KMS-11 (cell line): ENCODE results near the gene CNNM3.

ENCODE experiments used
- H2AFZ ChIP-seq: fragments of 200-600 bp; sonication (generic); 2 replicates; pipeline ENCODE4 v1.6.1; 2016; ENCODE audit warnings: antibody characterized with exemption, mixed run types, low read depth
- H3K27ac ChIP-seq: fragments of 200-600 bp; sonication (generic); 2 replicates; pipeline ENCODE4 v1.6.1; 2016; ENCODE audit warnings: mild to moderate bottlenecking, mixed run types
- H3K27me3 ChIP-seq: fragments of 200-600 bp; sonication (generic); 2 replicates; pipeline ENCODE4 v1.6.1; 2017; ENCODE audit warnings: mild to moderate bottlenecking, low read depth, mixed run types, moderate library complexity; ENCODE audit not compliant: insufficient read depth
- H3K36me3 ChIP-seq: fragments of 200-600 bp; sonication (generic); 2 replicates; pipeline ENCODE4 v1.6.1; 2017; ENCODE audit warnings: mild to moderate bottlenecking, mixed run types; ENCODE audit not compliant: insufficient read depth
- H3K4me1 ChIP-seq: fragments of 200-600 bp; sonication (generic); 2 replicates; pipeline ENCODE4 v1.6.1; 2016; ENCODE audit warnings: mild to moderate bottlenecking, low read depth, mixed run types; ENCODE audit not compliant: poor library complexity, severe bottlenecking
- H3K4me2 ChIP-seq: fragments of 200-600 bp; sonication (generic); 2 replicates; pipeline ENCODE4 v1.7.0; 2016; ENCODE audit warnings: mild to moderate bottlenecking, mixed run types
- H3K4me3 ChIP-seq: fragments of 200-600 bp; sonication (generic); IDR thresholded peaks from 2 replicates; pipeline ENCODE4 v1.6.1; 2017; ENCODE audit warnings: low read depth, low read length, mixed read lengths; ENCODE audit not compliant: insufficient read depth
- H3K79me2 ChIP-seq: fragments of 200-600 bp; sonication (generic); 2 replicates; pipeline ENCODE4 v1.6.1; 2016; ENCODE audit warnings: low read depth, mixed run types; ENCODE audit not compliant: insufficient read depth
- H3K9ac ChIP-seq: fragments of 200-600 bp; sonication (generic); 2 replicates; pipeline ENCODE4 v1.6.1; 2016; ENCODE audit warnings: mild to moderate bottlenecking, mixed run types
- H4K20me1 ChIP-seq: fragments of 200-600 bp; sonication (generic); 2 replicates; pipeline ENCODE4 v1.6.1; 2016; ENCODE audit warnings: mild to moderate bottlenecking, mixed run types; ENCODE audit not compliant: insufficient read depth
- CTCF ChIP-seq: fragments of 200-600 bp; sonication (generic); conservative IDR thresholded peaks from 2 replicates; pipeline ENCODE4 v1.6.1; 2017; ENCODE audit warnings: low read depth, mild to moderate bottlenecking, antibody characterized with exemption, low read length, moderate library complexity, mixed read lengths

The CNNM3 gene

GRCh38 chr2:96875498-96876268 lies 59.6 kb downstream of the CNNM3 start:
- Histone ChIP-seq H3K27me3 (no peaks in the 10 kb centered on the region), H3K4me1 (peaks cover 6% of the 10 kb centered on the region), H2AFZ (no peak overlapping the region), H3K27ac (no peak overlapping the region), H3K9ac (no peak overlapping the region), H3K4me2 (no peak overlapping the region), H4K20me1 (no peaks in the 10 kb centered on the region), H3K4me3 (no peak overlapping the region), H3K36me3 (no peaks in the 10 kb centered on the region), H3K79me2 (no peaks in the 10 kb centered on the region)
- no peak for TF ChIP-seq CTCF

GRCh38 chr2:96876269-96877041 lies 60.4 kb downstream of the CNNM3 start:
- no peak for TF ChIP-seq CTCF
- H3K4me1 ChIP-seq: peaks cover 6% of the 10 kb centered on the region

GRCh38 chr2:96877042-96877451 lies 61.0 kb downstream of the CNNM3 start:
- TF ChIP-seq CTCF: no peak
- Histone ChIP-seq H3K27ac (no peak overlapping the region), H3K36me3 (no peaks in the 10 kb centered on the region), H3K79me2 (no peaks in the 10 kb centered on the region), H2AFZ (no peak overlapping the region), H3K4me2 (no peak overlapping the region), H3K9ac (no peak overlapping the region), H3K4me1 (peaks cover 6% of the 10 kb centered on the region), H4K20me1 (no peaks in the 10 kb centered on the region), H3K27me3 (no peaks in the 10 kb centered on the region), H3K4me3 (no peak overlapping the region)

More at GRCh38 chr2:96876269-96877041, 60.4 kb downstream of the CNNM3 start:
- Histone ChIP-seq H3K79me2 (no peaks in the 10 kb centered on the region), H3K27me3 (no peaks in the 10 kb centered on the region), H2AFZ (no peak overlapping the region), H3K9ac (no peak overlapping the region), H4K20me1 (no peaks in the 10 kb centered on the region), H3K4me3 (no peak overlapping the region), H3K27ac (no peak overlapping the region), H3K36me3 (no peaks in the 10 kb centered on the region), H3K4me2 (no peak overlapping the region)

GRCh38 chr2:96877631-96878092 lies 61.6 kb downstream of the CNNM3 start:
- no peak overlapping the region for H3K9ac ChIP-seq
- H3K79me2 ChIP-seq: no peaks in the 10 kb centered on the region
- no peak overlapping the region for H3K4me2 ChIP-seq
- no peaks in the 10 kb centered on the region for H3K36me3 ChIP-seq
- no peaks in the 10 kb centered on the region for H3K27me3 ChIP-seq
- TF ChIP-seq CTCF: no peak
- no peak overlapping the region for H3K4me3 ChIP-seq
- no peak overlapping the region for H2AFZ ChIP-seq
- H3K4me1 ChIP-seq: peaks cover 6% of the 10 kb centered on the region
- no peaks in the 10 kb centered on the region for H4K20me1 ChIP-seq
- H3K27ac ChIP-seq: no peak overlapping the region
